Osteoblast (primary cell): ENCODE results near the gene NOS1AP. TPM values are rescaled to one million over a fixed set of nuclear protein-coding genes. Genes with fewer than 3 reads are reported as not detected.

ENCODE experiments used
- DNase-seq: peaks from one replicate; pipeline ENCODE4 v3.0.0; 2011; ENCODE audit warnings: low spot score, mixed read lengths; ENCODE audit not compliant: insufficient read length; ENCODE audit errors: missing footprints
- H2AFZ ChIP-seq: 2 replicates; pipeline ENCODE4 v1.6.0; 2011; ENCODE audit warnings: mild to moderate bottlenecking, low read length
- H3K27ac ChIP-seq: 2 replicates; pipeline ENCODE4 v1.5.1; 2011; ENCODE audit warnings: mild to moderate bottlenecking, low read depth, low read length, moderate library complexity
- H3K27me3 ChIP-seq: 2 replicates; pipeline ENCODE4 v1.6.0; 2012; ENCODE audit warnings: mild to moderate bottlenecking, control low read depth, inconsistent platforms, low read length, moderate library complexity; ENCODE audit not compliant: insufficient read depth
- H3K36me3 ChIP-seq: 2 replicates; pipeline ENCODE4 v1.5.1; 2011; ENCODE audit warnings: mild to moderate bottlenecking, low read length, control low read depth, moderate library complexity; ENCODE audit not compliant: insufficient read depth
- H3K4me1 ChIP-seq: 2 replicates; pipeline ENCODE4 v1.5.1; 2011; ENCODE audit warnings: mild to moderate bottlenecking, low read length, control low read depth, moderate library complexity; ENCODE audit not compliant: insufficient read depth
- H3K4me2 ChIP-seq: 2 replicates; pipeline ENCODE4 v1.6.0; 2011; ENCODE audit warnings: mild to moderate bottlenecking, low read length; ENCODE audit not compliant: insufficient read depth
- H3K4me3 ChIP-seq: fragments of 200-600 bp; sonication (generic); 3 replicates; pipeline ENCODE4 v1.5.1; 2012; ENCODE audit warnings: mild to moderate bottlenecking, low read length, inconsistent platforms; ENCODE audit not compliant: insufficient read depth
- H3K79me2 ChIP-seq: 2 replicates; pipeline ENCODE4 v1.6.0; 2012; ENCODE audit warnings: mild to moderate bottlenecking, low read length, control low read depth, inconsistent platforms; ENCODE audit not compliant: insufficient read depth
- H3K9me3 ChIP-seq: 2 replicates; pipeline ENCODE4 v1.5.1; 2011; ENCODE audit warnings: low read depth, low read length, control low read depth
- H4K20me1 ChIP-seq: 2 replicates; pipeline ENCODE4 v1.6.0; 2012; ENCODE audit warnings: mild to moderate bottlenecking, low read length, control low read depth; ENCODE audit not compliant: insufficient read depth
- total RNA-seq: library from RNA; depleted of rRNA; stranded (reverse); fragments of >200 nt; gene quantifications from 2 replicates; pipeline ENCODE4 v1.2.3, GENCODE V29; 2012
- TF ChIP-seq, protein P1 (sequence below): IDR thresholded peaks from 2 replicates; pipeline ENCODE4 v1.5.1; 2011; ENCODE audit warnings: mild to moderate bottlenecking, low read depth, low read length, moderate library complexity; ENCODE audit errors: extremely low read depth

NOS1AP gene
- total RNA-seq, 1 donor = not detected

DNA sequence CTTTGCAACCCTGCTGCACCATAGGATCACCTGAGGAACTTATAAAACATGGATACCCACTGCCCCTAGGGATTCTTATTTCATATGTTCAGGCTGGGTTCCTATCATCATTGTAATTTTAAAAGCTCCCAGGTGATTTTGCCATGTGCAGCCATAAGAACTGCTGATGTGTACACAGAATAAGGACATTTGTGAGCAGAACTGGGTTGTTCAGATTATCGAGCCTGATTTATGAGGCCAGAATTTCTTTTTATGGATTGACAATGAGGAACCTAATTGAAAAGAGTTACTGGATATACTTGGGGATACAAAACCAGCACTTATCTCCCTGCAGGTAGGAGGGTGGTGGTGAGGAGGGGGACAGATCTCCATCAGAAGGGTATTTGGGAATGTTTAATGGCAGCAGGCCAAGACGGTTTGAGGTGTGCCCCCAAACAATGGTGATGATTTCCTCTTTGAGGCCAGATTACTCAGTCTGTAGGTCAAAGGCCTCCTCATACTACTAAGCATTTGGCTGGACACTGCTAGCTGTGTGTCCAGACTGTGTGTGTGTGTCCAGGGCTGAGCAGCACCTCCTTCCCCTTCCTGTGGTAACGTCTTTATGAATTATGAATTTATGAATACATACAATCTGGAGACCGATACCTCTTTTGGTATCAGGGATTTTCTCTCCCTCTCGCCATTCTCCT lies 18.9 kb downstream of the NOS1AP start:
- TF ChIP-seq, protein P1, sequence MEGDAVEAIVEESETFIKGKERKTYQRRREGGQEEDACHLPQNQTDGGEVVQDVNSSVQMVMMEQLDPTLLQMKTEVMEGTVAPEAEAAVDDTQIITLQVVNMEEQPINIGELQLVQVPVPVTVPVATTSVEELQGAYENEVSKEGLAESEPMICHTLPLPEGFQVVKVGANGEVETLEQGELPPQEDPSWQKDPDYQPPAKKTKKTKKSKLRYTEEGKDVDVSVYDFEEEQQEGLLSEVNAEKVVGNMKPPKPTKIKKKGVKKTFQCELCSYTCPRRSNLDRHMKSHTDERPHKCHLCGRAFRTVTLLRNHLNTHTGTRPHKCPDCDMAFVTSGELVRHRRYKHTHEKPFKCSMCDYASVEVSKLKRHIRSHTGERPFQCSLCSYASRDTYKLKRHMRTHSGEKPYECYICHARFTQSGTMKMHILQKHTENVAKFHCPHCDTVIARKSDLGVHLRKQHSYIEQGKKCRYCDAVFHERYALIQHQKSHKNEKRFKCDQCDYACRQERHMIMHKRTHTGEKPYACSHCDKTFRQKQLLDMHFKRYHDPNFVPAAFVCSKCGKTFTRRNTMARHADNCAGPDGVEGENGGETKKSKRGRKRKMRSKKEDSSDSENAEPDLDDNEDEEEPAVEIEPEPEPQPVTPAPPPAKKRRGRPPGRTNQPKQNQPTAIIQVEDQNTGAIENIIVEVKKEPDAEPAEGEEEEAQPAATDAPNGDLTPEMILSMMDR = no peak
- Histone ChIP-seq H3K27ac (no peak overlapping the region), H2AFZ (no peak overlapping the region), H3K79me2 (no peaks in the 10 kb centered on the region), H3K4me2 (no peak overlapping the region), H3K4me3 (no peak overlapping the region), H4K20me1 (no peaks in the 10 kb centered on the region), H3K4me1 (no peaks in the 10 kb centered on the region), H3K9me3 (no peaks in the 10 kb centered on the region), H3K27me3 (no peaks in the 10 kb centered on the region), H3K36me3 (no peaks in the 10 kb centered on the region)
- no peak for DNase-seq

DNA sequence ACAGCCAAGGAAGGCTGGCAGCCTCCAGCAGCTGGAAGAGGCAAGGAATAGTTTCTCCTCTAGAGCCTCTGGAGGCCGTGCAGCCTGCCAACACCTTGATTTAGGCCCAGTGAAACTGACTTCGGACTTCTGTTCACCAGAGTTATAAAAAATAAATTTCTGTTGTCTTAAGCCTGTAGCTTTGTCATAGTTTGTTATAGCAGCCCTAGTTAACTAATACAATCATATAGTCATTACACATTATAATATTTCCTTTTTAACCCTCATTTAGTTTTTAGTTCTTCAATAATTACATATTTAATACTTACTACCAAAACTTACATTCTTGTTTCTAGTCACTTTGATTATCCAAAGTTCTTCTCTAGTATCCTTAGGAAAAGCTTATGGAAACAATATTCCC lies 20.3 kb downstream of the NOS1AP start:
- Histone ChIP-seq H3K4me3 (no peak overlapping the region), H3K79me2 (no peaks in the 10 kb centered on the region), H3K4me2 (no peak overlapping the region), H2AFZ (no peak overlapping the region), H3K9me3 (no peaks in the 10 kb centered on the region), H3K27me3 (peaks cover 7% of the 10 kb centered on the region), H3K4me1 (no peaks in the 10 kb centered on the region), H3K27ac (no peak overlapping the region), H3K36me3 (no peaks in the 10 kb centered on the region), H4K20me1 (no peaks in the 10 kb centered on the region)
- DNase-seq = no peak
- TF ChIP-seq, protein P1 = no peak

DNA sequence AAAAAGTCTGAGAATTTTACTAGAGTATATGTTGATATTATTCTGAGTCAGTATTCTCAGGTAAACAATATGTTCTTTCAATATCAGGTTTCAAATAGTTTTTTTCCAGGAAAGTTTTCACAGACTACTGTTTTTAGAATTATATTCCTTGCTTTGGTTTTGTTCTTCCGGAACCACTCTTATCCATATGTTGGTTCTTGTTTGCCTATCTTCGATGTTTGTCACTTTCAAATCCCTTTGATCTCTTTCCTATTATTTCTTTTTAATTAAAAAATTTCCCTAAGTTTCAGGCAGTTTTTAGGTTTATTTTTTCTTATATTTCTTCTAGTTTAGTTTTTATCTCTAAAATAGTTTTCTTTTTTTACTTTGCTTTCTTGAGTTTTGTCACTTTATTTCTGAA lies 20.9 kb downstream of the NOS1AP start:
- Histone ChIP-seq H3K4me1 (no peaks in the 10 kb centered on the region), H3K79me2 (no peaks in the 10 kb centered on the region), H3K36me3 (no peaks in the 10 kb centered on the region), H4K20me1 (no peaks in the 10 kb centered on the region), H3K4me2 (no peak overlapping the region), H2AFZ (no peak overlapping the region), H3K4me3 (no peak overlapping the region), H3K27me3 (peaks cover 11% of the 10 kb centered on the region), H3K9me3 (no peaks in the 10 kb centered on the region), H3K27ac (no peak overlapping the region)
- DNase-seq = no peak
- TF ChIP-seq, protein P1 = no peak

DNA sequence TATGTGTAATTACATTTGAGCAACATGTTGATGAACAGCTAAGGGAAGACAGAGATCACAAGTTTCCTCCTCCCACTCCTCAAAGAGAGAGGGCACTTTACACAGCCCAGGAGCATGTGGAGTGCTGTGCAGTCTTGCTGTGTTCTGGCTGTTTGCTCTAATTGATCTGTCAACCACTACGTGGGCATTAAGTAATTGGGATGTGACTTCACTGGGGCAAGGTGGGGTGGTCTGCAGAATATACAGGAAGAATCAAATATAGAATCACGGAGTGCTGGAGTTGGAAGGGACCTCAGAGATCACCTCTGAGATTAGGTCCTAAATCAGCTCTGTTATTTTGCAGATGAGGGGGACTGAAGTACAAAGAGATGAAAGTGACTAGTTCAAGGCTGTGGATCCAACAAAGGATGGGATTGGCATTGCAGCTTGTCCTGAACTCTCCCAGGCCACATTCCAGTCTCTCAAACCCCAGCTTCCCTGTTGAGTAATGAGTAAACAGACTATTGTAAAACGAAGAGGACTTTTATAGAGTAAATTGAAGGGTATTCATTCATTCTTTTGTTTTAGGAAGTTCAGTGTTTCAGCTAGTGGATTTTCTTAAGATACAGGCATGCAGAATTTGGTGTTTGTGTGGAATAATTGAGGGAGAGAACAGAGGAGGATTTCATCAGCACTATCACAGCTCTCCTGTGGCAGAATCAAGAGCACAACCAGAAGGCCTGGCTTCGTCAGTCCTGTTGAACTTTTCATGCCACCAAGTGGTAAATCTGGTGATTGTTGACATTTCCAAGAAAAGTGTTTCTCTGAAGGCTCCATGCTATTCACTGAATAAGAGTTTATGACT lies 22.4 kb downstream of the NOS1AP start:
- Histone ChIP-seq H2AFZ (no peak overlapping the region), H3K4me3 (no peak overlapping the region), H3K36me3 (no peaks in the 10 kb centered on the region), H4K20me1 (no peaks in the 10 kb centered on the region), H3K79me2 (no peaks in the 10 kb centered on the region), H3K9me3 (no peaks in the 10 kb centered on the region), H3K27me3 (peaks cover 12% of the 10 kb centered on the region), H3K4me2 (no peak overlapping the region), H3K27ac (no peak overlapping the region), H3K4me1 (no peaks in the 10 kb centered on the region)
- no peak for DNase-seq
- TF ChIP-seq, protein P1 = no peak
